NCI-H2107 treated with DMSO at 0.1 percent for 48 hours (cell line): ENCODE data around the gene LPIN1.
"Not testable (repeated sequence)": the region's sequence is repeated elsewhere in the genome, so short reads cannot be mapped to it uniquely, and the experiment has no call there.

Experiments
- DNase-seq: peaks from one replicate; lab custom pipeline; 2025; ENCODE audit not compliant: unreplicated experiment; lab: John Stamatoyannopoulos, UW

LPIN1 gene

DNA sequence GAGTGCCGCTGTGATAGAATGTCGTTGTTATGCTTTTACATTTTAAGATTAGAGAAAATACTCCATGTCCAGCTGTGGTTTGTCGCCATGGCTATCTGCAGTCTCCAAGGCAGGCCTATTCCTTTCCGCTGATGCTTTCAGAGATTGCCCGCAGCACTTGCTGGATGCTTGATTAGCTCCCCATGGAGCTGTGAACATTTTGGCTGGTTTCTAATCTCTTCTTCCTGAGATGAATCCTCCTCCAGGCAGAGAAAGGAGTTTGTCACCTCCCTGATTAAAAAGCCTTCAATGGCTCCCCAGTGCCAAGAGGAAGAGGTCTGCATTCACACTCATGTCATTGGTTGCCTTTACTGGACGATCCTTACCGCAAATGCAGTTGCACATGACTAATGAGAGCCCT is 32.6 kb upstream of the LPIN1 start:
- DNase-seq = no peak

- no peak for DNase-seq
Observed at GRCh38 chr2:11715987-11716652, 30.3 kb upstream of the LPIN1 start.

DNA sequence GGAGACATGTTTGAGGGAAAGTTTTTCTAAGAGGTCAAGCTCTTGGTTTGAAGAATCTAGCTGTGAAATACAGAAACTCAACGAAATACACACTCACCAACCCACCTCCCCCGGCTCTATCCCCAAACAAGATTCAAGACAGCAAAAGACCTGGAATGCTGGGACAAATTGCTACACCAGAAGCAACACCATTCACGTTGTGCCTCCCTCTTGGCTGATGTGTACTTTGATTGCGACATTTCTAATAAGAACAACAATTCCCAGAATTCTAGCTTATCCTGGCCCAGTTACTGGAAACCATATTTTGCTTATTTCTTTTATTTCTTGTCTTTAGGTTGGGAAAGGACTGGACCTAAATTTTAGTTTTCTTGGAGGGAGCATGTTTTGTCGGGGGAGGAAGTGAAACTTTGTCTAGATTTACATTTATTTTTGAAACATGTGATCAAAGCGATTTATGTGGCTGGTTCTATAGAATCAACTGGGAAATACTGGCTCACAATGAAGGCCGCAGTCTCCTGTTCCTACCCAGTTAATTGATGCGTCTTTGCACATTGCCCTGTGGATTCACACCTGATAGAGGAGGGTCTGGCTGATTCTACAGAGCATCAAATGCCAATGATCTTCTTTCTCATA is 29.6 kb upstream of the LPIN1 start:
- no peak for DNase-seq

- DNase-seq = no peak
Observed at GRCh38 chr2:11717623-11718022, 28.8 kb upstream of the LPIN1 start.

GRCh38 chr2:11718606-11719005 is 27.8 kb upstream of the LPIN1 start:
- DNase-seq = no peak

DNA sequence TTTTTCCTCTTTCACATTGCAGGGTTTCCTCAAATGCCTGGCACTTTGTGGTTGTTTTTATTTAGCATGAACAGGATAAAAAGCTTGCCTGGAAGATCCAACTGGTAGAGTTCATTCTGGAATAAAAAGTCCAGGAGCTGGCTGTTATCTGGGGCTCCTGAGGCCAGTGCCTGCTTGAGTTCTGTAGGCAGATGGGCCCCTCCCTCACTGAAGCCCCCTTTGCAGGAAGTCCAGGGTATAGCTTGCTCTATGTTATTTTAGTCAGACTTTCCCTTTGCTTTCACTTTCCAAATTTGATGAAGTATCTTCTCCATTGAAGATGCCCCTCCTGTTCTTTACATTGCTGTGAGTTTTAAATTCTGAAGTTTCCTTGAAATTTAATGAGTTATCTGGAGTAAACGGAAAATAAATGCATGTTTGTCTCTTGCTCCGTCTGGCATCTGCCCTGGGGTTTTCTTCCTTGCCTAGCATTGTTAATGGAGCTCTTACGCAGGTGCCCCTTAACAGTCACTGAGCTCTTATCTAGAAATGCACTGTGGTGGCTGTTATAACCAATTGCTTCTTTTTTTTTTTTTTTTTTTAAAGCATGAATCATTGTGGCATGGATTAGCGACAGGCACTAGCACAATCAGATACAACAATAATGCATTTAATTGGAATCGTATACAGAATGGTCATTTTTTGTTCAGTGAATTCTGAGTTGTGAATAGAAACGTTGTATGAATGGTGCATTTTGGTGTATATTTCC is 27.0 kb upstream of the LPIN1 start:
- DNase-seq = peak; percentile 49

DNA sequence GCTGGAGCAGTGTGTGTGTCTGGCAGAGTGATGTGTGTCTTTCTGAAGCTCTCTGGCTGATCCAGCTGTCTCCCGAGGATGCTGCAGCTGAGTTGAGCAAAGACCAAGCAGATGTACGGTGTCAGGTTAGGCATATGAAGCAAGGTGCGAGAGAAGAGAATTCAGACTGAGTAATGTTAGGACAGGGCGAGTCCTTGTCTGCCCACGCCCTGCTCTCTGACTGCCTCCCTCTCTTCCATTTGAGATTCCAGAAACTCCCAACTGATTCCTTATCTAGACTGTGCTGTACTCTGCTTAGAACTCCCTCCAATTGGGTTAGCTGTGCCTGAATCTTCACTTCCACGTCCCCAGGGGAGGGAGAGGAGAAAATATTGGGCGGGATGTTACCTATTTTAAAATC is 25.7 kb upstream of the LPIN1 start:
- no peak for DNase-seq

- no peak for DNase-seq
Observed at GRCh38 chr2:11722292-11723060, 24.0 kb upstream of the LPIN1 start.

DNA sequence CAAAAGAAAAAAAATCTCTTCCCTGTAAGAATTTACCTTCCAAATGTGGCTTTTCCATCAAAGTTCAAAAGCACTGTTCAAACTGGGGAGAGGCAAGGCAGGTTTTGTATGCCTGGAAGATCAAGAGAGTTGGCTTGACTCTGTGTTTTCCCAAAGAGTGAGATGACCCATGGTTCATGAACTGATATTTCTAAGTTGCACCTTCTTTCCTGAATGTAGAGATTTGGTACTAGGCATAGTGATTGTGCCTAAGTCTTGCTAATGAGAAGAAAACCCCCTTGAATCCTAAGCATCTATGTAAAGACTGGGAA is 23.4 kb upstream of the LPIN1 start:
- no peak for DNase-seq

- DNase-seq = no peak
Observed at GRCh38 chr2:11724151-11724550, 22.3 kb upstream of the LPIN1 start.

- DNase-seq = no peak
Observed at GRCh38 chr2:11726384-11726783, 20.0 kb upstream of the LPIN1 start.

DNA sequence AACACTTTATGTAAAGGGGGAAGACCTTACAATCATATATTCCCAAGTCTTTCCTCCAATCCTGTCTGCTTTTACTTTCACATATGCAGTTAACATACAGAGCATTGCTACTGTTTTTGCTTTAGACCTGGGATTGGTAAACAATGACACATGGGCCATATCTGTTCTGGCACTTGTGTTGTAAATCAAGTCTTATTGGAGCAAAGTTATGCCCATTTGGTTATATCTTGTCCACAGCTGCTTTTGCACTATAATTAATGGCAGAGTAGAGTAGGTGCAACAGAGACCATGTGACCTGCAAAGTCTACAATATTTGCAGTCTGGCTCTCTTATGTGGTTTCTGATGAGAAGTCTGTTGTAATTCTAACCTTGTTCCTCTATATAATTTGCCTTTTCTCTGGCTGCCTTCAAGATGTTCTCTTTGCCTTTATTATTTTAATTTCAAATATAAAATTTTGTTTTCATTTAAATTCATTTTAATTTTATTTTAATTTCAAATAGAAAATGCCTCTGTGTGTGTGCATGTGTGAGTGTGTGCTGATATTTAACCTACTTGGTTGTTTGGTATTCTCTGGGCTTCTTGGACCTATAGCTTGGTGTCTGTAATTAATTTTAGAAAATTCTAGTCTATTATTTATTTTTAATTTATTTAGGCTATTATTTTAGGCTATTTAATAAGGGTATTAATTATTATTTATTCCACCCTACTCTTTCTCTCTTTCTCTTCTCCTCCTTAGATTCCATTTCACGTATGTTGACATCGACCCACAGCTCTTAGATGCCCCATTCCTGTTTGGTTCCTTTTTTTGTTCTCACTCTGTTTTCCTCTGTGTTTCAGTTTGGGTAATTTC is 16.8 kb upstream of the LPIN1 start:
- DNase-seq = no peak

GRCh38 chr2:11731214-11731984 is 15.0 kb upstream of the LPIN1 start:
- DNase-seq = not testable (repeated sequence)

GRCh38 chr2:11732587-11732986 is 13.8 kb upstream of the LPIN1 start:
- DNase-seq = no peak

DNA sequence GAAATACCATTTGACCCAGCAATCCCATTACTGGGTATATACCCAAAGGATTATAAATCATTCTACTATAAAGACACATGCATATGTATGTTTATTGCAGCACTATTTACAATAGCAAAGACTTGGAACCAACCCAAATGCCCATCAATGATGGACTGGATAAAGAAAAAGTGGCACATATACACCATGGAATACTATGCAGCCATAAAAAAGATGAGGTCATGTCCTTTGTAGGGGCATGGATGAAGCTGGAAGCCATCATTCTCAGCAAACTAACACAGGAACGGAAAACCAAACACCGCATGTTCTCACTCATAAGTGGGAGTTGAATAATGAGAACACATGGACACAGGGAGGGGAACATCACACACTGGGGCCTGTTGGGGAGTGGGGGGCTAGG is 8.6 kb upstream of the LPIN1 start:
- not testable (repeated sequence) for DNase-seq

DNA sequence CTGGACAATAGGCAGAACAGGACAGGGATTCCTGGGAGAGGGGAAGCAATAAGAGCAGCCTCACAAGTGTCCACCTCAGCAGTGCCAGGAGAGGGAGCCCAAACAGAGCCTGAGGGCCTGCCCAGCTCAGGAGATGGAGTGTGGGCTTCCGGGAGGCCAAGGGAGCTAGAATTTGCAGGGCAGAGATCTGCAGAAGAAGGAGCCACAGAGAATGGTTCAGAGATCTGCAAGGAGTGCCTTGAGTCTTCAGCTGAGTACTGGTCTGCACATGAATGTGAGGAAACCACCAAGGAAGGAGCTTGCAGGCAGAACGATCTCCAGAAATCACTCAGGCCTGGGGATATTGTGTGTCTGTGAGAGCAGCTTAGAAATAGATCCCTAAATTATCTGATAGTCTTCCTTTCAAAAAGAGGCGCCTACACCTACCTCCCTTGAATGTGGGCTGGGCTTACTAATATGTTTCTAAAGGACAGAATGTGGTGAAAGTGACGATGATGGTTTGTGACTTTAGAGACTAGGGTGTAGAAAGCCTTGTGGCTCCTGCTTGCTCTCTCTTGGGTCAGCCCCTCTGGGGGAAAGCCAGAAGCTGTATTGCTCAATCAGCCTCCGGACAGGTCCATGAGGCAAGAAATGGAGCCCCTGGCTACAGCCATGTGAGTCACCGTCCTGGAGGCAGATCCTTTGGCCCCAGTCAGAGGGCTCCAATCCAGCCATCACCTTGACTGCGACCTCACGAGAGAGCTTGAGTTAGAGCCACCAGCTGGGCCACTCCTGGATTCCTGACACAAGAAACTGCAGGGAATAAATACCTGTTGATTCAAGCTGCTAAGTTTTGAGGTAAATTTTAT is 7.6 kb upstream of the LPIN1 start:
- DNase-seq = no peak

- no peak for DNase-seq
Observed at GRCh38 chr2:11740723-11741122, 5.7 kb upstream of the LPIN1 start.

GRCh38 chr2:11742317-11742701 is 4.1 kb upstream of the LPIN1 start:
- DNase-seq = no peak

- no peak for DNase-seq
Observed at GRCh38 chr2:11742702-11743357, 3.6 kb upstream of the LPIN1 start.
